B cell (primary cell): Measurements from ENCODE around the gene NRBP1. TPM values are rescaled to one million over a fixed set of nuclear protein-coding genes. Genes with fewer than 3 reads are reported as not detected.
A peak's percentile ranks its signal among the peaks of the same experiment; 100 is the strongest.

Experiments
- ATAC-seq: fragments of 200-7000 bp; cut with Tn5 transposase; one replicate; pipeline ENCODE4 v1.10.0; 2021; ENCODE audit warnings: low read depth, mild to moderate bottlenecking, moderate number of reproducible peaks, moderate library complexity
- CTCF ChIA-PET: fragments of 350-600 bp; sonication (Branson Sonifier 250); formaldehyde crosslinking; loops from one replicate; lab custom pipeline; 2021; ENCODE audit warnings: antibody characterized with exemption, inconsistent platforms; lab: Charles Lee
- POLR2A ChIA-PET: fragments of 350-600 bp; sonication (Branson Sonifier 250); formaldehyde crosslinking; loops from one replicate; lab custom pipeline; 2021; ENCODE audit warnings: antibody characterized with exemption; lab: Charles Lee
- DNase-seq: peaks from one replicate; pipeline ENCODE4 v3.0.0; 2013
- H2AFZ ChIP-seq: 2 replicates; pipeline ENCODE4 v1.6.1; 2012; ENCODE audit warnings: mild to moderate bottlenecking, low read depth, low read length; ENCODE audit not compliant: insufficient read depth, poor library complexity, severe bottlenecking
- H3K27ac ChIP-seq, 2 donors: 1 replicate in 1 of 2; 2 replicates in 1 of 2; pipeline ENCODE4 v1.5.1; 2012 to 2013; ENCODE audit warnings: low read length in 2 of 2, mild to moderate bottlenecking in 2 of 2, moderate library complexity in 1 of 2
- H3K27me3 ChIP-seq, 4 experiments: fragments of 200-600 bp in 1 of 4; sonication (generic) in 1 of 4; replicated peaks in 1 of 4; 1 replicate in 2 of 4; 2 replicates in 2 of 4; pipeline versions ENCODE4 v1.6.1 to v1.7.0; 2013 to 2016; ENCODE audit warnings: low read length in 3 of 4, mild to moderate bottlenecking in 2 of 4, mixed read lengths in 1 of 4, moderate library complexity in 1 of 4; ENCODE audit not compliant: insufficient read depth in 4 of 4, control insufficient read depth in 3 of 4; ENCODE audit errors: control extremely low read depth in 1 of 4
- H3K36me3 ChIP-seq, 2 experiments: replicated peaks in 1 of 2; 1 replicate in 1 of 2; 2 replicates in 1 of 2; pipeline versions ENCODE4 v1.6.1 to v1.7.1; 2013; ENCODE audit warnings: low read length in 1 of 2; ENCODE audit not compliant: insufficient read depth in 2 of 2, control insufficient read depth in 1 of 2; ENCODE audit errors: control extremely low read depth in 1 of 2, extremely low read depth in 1 of 2
- H3K4me1 ChIP-seq, 2 donors: fragments of 200-600 bp in 1 of 2; sonication (generic) in 1 of 2; 1 replicate in 1 of 2; 2 replicates in 1 of 2; pipeline versions ENCODE4 v1.5.1 to v1.6.1; 2013 to 2017; ENCODE audit warnings: low read length in 2 of 2; ENCODE audit not compliant: control insufficient read depth in 2 of 2, insufficient read depth in 2 of 2
- H3K4me2 ChIP-seq: replicated peaks from 2 replicates; pipeline ENCODE3; 2012; ENCODE audit warnings: mild to moderate bottlenecking, low read depth, low read length; ENCODE audit not compliant: poor library complexity, severe bottlenecking
- H3K4me3 ChIP-seq, 5 experiments: fragments of 200-600 bp in 1 of 5; sonication (generic) in 1 of 5; 1 replicate in 3 of 5; 2 replicates in 2 of 5; pipeline versions ENCODE4 v1.5.1 to v1.7.0; 2011 to 2016; ENCODE audit warnings: low read length in 4 of 5, mild to moderate bottlenecking in 4 of 5, low read depth in 2 of 5, control low read depth in 1 of 5, moderate library complexity in 1 of 5; ENCODE audit not compliant: insufficient read depth in 1 of 5; ENCODE audit errors: control extremely low read depth in 1 of 5, extremely low read depth in 1 of 5
- H3K79me2 ChIP-seq: fragments of 200-600 bp; sonication (generic); one replicate; pipeline ENCODE4 v1.6.0; 2016; ENCODE audit warnings: low read length; ENCODE audit not compliant: control insufficient read depth, insufficient read depth
- H3K9ac ChIP-seq: fragments of 200-600 bp; sonication (generic); 2 replicates; pipeline ENCODE4 v1.6.1; 2017; ENCODE audit warnings: mild to moderate bottlenecking, low read length, moderate library complexity
- H3K9me3 ChIP-seq, 3 donors: one replicate each; pipeline versions ENCODE4 v1.6.1 to v1.7.1; 2013; ENCODE audit warnings: low read length in 2 of 3; ENCODE audit not compliant: control insufficient read depth in 2 of 3, insufficient read depth in 1 of 3; ENCODE audit errors: control extremely low read depth in 1 of 3
- H4K20me1 ChIP-seq: 2 replicates; pipeline ENCODE4 v1.6.0; 2012; ENCODE audit warnings: mild to moderate bottlenecking, low read length; ENCODE audit not compliant: insufficient read depth, control insufficient read depth, poor library complexity, severe bottlenecking
- H3K27ac Mint-ChIP-seq: one replicate; pipeline ENCODE4 v1.8.0; 2021; ENCODE audit warnings: mixed read lengths
- H3K27me3 Mint-ChIP-seq: one replicate; pipeline ENCODE4 v1.8.0; 2021; ENCODE audit warnings: mixed read lengths
- H3K4me1 Mint-ChIP-seq: one replicate; pipeline ENCODE4 v1.8.0; 2021; ENCODE audit warnings: mixed read lengths
- H3K4me3 Mint-ChIP-seq: one replicate; pipeline ENCODE4 v1.8.0; 2021; ENCODE audit warnings: mixed read lengths
- H3K9me3 Mint-ChIP-seq: one replicate; pipeline ENCODE4 v1.8.0; 2022; ENCODE audit warnings: mixed read lengths; ENCODE audit not compliant: insufficient read depth
- EZH2 ChIP-seq: IDR thresholded peaks from 2 replicates; pipeline ENCODE4 v1.6.1; 2012; ENCODE audit warnings: borderline replicate concordance, low read depth, mild to moderate bottlenecking, moderate library complexity, low read length; ENCODE audit not compliant: insufficient read depth, poor library complexity, severe bottlenecking
- WGBS: methylation state at CpG from one replicate; pipeline ENCODE4 v1.1.5; 2013; ENCODE audit warnings: missing lambda C conversion rate; ENCODE audit not compliant: insufficient coverage; 5-methylcytosine and 5-hydroxymethylcytosine counted together
- intact Hi-C: fragments of 100-400 bp; cut with micrococcal nuclease; formaldehyde crosslinking; loops from one replicate; pipeline ENCODE4 v1.10.0; 2022
- polyA plus RNA-seq: library from polyadenylated mRNA; depleted of rRNA; stranded (reverse); fragments of >200 nt; gene quantifications from 2 replicates; pipeline ENCODE4 v1.2.3, GENCODE V29; 2012
- total RNA-seq, 2 donors: library from RNA; stranded (reverse); fragments of 120-200 nt in 1 of 2; gene quantifications; 1 replicate in 1 of 2; 2 replicates in 1 of 2; pipeline versions ENCODE4 v1.2.3 to v1.2.4, GENCODE V29; 2013 to 2022
- TF ChIP-seq, protein P1 (sequence below): fragments of 200-600 bp; IDR thresholded peaks from one replicate; pipeline ENCODE4 v1.8.0; 2022; ENCODE audit warnings: antibody characterized with exemption, mild to moderate bottlenecking

NRBP1 gene
- total and polyA plus RNA-seq, 2 donors (not counting 1 experiment from before 2014, with no cell fraction given): 69.2 to 115 TPM

GRCh38 chr2:27407798-27408491 lies 20.5 kb upstream of the NRBP1 start:
- H3K27me3 ChIP-seq: no peaks in the 10 kb centered on the region
- H3K79me2 ChIP-seq: peaks cover 68% of the 10 kb centered on the region
- H4K20me1 ChIP-seq: peaks cover 22% of the 10 kb centered on the region
- no peak overlapping the region for H2AFZ ChIP-seq
- CTCF ChIA-PET: interaction anchor here (0.6 kb wide), 1 partner anchor 22 kb away, joined by 3 read pairs; no protein-coding TSS in a partner anchor
- H3K4me3 ChIP-seq: peak overlapping the region in 2 of 5 experiments; percentile 95
- ATAC-seq: no peak
- POLR2A ChIA-PET: interaction anchor here (0.6 to 0.7 kb wide), 2 partner anchors 17 to 27 kb away, joined by 3 to 5 read pairs; no protein-coding TSS in a partner anchor
- intact Hi-C loops: loop anchor here (10.0 kb wide), 1 partner anchor 193 kb away; the partner anchor contains the start of genes ATRAID, CAD and SLC5A6
- peak overlapping the region; percentile 78 for H3K4me2 ChIP-seq
- Mint-ChIP-seq H3K4me3 (peak overlapping the region; percentile 87), H3K4me1 (peaks cover 26% of the 10 kb centered on the region), H3K9me3 (no peaks in the 10 kb centered on the region), H3K27ac (peak overlapping the region; percentile 61), H3K27me3 (peaks cover 12% of the 10 kb centered on the region)
- H3K36me3 ChIP-seq: peaks cover 0 to 7% of the 10 kb centered on the region in 2 experiments
- WGBS: 8% methylated on average over 6 of the region's 16 CpGs
- H3K9me3 ChIP-seq: no peaks in the 10 kb centered on the region
- H3K9ac ChIP-seq: peak overlapping the region; percentile 97
- peaks cover 15 to 22% of the 10 kb centered on the region in 2 donors for H3K4me1 ChIP-seq
- peak; percentile 52 for DNase-seq
- H3K27ac ChIP-seq: peak overlapping the region in 1 of 2 donors; percentile 77
- TF ChIP-seq, protein P1, sequence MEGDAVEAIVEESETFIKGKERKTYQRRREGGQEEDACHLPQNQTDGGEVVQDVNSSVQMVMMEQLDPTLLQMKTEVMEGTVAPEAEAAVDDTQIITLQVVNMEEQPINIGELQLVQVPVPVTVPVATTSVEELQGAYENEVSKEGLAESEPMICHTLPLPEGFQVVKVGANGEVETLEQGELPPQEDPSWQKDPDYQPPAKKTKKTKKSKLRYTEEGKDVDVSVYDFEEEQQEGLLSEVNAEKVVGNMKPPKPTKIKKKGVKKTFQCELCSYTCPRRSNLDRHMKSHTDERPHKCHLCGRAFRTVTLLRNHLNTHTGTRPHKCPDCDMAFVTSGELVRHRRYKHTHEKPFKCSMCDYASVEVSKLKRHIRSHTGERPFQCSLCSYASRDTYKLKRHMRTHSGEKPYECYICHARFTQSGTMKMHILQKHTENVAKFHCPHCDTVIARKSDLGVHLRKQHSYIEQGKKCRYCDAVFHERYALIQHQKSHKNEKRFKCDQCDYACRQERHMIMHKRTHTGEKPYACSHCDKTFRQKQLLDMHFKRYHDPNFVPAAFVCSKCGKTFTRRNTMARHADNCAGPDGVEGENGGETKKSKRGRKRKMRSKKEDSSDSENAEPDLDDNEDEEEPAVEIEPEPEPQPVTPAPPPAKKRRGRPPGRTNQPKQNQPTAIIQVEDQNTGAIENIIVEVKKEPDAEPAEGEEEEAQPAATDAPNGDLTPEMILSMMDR: no peak
- no peak for TF ChIP-seq EZH2
